GM21825 (cell line): ENCODE data around the gene KDM4C.
"Not testable (repeated sequence)": the region's sequence is repeated elsewhere in the genome, so short reads cannot be mapped to it uniquely, and the experiment has no call there.

Source experiments
- ATAC-seq: cut with Tn5 transposase; IDR thresholded peaks from one replicate; pipeline ENCODE4 v1.9.1; 2021; ENCODE audit warnings: mild to moderate bottlenecking, moderate library complexity; ENCODE audit not compliant: unreplicated experiment

KDM4C gene

GRCh38 chr9:7153566-7153965 lies 395.8 kb downstream of the KDM4C start:
- no peak for ATAC-seq

- no peak for ATAC-seq
Measured at GRCh38 chr9:7154003-7154619, 396.3 kb downstream of the KDM4C start.

DNA sequence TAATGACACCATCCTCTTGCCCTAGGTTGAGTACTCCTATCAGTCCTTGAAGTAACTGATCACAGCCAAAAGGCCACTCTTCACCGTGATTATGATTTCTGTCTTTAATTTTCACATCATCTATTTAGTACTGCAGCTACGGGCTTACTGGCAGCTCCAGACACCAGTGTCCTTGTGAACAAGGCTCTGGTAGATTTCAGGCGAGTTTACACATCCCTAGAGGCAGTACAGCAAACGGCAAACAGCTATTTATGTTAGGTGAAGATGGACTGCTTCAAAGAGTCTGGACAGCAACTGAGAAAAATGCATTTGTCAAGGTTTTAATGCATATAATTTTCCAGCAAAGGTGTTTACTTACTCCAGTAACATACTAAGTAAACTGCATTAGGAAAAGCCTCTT lies 396.9 kb downstream of the KDM4C start:
- no peak for ATAC-seq

GRCh38 chr9:7161469-7161868 lies 403.7 kb downstream of the KDM4C start:
- no peak for ATAC-seq

DNA sequence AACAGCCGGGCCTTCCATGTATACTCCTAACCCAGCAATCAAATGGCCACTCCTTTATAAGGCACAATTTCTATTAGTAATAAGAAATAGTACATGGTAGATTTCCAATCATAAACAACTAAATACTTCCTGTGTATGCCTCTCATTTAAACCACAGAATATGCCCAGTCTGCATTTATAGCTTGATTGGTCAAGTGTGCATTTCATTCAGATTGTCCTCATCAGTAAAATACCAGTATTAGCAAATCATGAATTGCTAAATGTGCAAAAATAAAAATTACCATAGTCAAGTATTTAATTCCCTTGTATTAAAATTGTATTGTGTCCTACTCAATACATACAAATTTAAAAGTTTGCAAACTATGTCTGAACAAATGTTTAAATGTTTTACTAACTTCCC lies 406.2 kb downstream of the KDM4C start:
- ATAC-seq: no peak

DNA sequence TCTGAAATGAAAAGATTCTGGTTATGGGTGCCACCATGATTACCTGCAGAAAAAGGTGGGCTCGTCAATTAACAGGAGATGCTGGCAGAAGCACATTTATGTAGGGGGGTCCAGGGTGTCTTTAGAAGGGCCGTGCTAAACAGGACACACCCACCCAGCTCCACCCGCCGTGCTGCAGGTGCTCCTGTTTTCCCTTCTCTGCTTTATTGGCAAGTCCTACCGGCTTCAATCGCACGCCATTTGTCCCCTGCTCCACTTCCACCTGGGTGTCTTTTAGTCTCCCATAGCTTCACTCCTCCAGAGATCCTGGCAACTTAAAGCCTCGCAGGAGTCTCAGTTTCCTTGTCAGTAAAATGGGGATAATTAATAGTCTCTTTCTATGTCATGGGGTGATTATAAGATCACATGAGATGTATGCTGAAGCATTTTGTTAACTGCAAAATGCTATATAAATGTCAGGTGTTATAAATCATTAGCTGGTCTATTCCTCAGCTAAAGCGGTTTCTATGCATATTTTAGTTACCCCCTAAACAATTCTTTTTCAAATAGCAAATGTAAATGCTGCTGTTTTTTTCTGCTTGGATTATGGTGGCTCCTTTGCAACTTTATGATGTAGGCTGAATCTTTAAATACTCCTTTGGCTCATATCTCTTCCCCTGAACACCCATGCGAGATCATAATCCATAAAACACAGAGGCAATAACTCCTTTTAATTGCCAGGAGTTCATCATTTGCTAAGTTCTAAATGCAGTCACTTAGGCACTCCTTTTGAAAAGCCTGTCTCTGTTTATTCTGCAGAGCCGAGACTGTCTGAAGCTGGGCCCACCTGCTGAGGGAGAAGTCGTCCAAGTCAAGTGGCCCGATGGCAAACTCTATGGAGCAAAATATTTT lies 406.9 kb downstream of the KDM4C start:
- no peak for ATAC-seq

DNA sequence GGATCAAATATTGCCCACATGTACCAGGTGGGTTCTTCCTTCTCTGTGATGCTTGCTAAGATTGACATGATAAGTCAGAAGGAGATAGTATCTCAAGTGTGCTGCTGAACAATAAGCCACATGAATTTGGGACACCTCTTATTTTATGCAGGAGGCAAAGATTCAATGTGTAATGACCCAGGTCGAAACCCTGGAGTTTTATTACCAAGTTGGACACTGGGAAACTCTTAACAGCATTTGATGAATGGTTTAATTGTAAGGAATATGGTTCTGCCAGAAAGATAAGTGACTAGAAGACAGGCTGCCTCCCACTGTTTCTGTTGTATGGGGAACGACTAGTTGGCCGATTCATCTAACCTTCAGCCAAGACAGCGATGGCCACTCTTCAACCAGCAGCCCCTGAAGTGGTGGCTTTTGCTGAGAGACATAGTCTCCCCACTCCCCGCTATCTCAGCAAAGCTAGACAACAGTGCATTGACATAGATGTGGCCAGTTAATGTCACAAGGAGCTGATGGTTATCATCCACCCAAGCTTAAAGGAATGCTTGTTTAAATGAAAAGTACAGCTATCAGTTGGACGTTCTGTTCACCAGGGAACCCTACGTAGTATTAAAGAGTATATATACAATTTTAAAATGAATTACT lies 407.7 kb downstream of the KDM4C start:
- no peak for ATAC-seq

DNA sequence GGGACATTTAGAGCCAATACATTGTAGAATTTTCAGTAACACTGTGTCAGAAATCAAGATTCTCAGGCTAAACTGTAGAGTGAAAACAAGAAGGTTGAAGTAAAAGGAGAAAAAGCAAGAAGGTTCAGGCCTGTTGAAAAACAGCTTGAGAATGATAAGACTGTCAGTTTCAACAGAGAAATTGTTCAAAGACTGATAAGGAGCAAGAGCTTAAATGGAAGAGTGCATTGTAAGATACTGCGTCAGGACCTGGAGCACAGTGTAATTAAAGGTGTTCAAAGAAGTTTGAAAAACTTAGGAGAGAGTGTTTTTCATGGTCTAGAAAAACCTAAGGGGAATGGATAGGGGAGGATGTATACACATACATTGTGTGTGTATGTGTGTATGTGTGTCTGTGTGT lies 408.3 kb downstream of the KDM4C start:
- no peak for ATAC-seq

DNA sequence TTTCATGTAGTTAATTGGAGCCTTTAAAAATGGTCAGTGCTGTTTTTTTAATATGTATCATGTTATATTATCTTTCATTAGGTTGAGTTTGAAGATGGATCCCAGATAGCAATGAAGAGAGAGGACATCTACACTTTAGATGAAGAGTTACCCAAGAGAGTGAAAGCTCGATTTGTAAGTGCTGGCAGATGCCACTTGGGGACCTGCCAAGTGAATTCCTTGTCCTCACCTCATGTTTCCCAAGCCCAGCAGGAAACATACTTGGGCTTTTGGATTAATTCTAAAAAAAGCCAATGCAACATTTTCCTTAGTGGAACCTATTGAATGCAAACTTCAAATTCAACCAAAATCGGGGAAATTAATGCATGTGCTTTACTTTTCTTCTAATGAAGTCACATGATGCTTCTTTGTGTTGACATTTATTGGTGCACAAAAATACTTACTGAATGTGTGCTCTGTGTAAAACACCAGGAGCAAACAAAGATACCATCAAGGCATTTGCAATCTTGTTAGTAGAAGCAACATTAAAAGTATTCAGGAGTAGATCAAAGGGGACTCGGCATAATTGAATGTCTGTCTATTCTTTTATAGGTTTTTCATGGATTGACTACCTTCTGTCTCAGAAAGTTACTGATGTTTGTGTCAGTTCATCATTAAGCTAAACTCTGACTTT lies 412.1 kb downstream of the KDM4C start:
- no peak for ATAC-seq

- ATAC-seq: no peak
Measured at GRCh38 chr9:7171396-7172153, 413.8 kb downstream of the KDM4C start.

- ATAC-seq: no peak
Measured at GRCh38 chr9:7172154-7173115, 414.7 kb downstream of the KDM4C start.

DNA sequence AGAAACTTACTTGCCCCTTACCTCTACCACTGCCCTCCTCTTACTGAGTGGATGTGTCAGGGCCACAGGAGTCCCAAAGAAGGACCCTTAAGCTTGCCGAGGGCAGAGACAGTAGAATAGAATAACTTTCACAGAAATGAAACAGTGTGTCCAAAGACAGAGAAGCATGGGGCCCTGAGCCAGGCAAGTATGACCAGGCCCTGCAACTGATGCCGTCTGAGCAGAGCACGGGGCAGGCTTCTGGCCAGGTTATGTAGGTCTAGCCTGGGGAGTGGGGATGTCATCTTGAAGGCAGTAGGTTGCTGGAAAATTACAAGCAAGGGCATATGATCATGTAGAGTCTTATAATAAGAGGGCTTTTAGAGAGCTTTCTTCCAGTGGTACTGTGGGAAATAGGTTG lies 415.4 kb downstream of the KDM4C start:
- ATAC-seq: no peak

DNA sequence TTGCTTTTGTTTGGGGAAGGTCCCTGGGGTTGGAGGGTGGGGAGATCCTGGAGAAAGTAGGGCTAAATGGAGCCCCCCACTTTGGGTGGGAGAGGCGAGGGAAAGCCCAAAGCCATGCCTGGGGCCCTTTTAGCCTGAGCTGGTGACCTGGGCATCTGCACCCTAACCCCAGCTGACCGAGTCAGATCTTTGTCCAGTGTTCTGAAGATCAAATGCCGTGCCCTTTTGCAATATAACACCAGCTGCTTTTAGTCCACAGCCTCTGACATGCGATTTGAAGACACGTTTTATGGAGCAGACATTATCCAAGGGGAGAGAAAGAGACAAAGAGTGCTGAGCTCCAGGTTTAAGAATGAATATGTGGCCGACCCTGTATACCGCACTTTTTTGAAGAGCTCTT lies 416.5 kb downstream of the KDM4C start:
- ATAC-seq: no peak

- no peak for ATAC-seq
Measured at GRCh38 chr9:7174884-7175283, 417.1 kb downstream of the KDM4C start.

DNA sequence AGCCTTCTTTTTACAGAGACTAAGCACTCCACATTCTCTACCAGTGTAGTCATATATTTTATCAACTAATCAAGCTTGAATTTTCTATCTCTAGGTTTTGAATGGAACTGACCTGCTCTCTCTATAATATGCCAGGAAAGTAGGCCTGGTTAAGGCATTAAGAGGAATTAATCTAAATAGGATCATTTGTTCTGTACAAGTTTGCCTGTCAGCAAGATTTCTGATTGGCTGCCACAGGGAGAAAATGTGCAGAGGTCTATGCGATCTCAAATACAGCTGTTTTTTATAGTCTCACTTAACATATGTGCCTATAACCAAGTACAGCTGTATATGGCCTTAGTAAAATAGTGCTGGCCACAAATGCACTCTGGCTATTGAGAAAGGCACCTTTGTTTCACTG lies 418.8 kb downstream of the KDM4C start:
- ATAC-seq: no peak

DNA sequence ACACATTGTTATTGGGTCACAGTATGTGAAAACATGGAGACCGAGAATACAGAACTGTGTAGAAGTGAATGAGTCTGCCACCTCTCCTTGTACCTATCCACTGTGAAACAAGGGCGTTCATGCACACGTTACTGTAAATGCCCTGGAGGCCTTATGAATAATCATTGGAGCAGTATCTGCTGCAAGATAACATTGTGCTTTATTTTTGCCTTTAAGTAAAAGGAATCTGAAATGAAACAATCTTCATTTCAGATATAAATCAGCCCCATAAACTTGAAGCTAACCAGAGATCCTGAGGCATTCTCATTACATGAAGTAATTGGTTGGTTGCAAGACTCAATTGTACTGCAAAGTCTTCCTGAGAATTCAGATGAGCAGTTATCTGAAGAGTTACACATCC lies 419.6 kb downstream of the KDM4C start:
- no peak for ATAC-seq

GRCh38 chr9:7178729-7179128 lies 421.0 kb downstream of the KDM4C start:
- ATAC-seq: no peak

DNA sequence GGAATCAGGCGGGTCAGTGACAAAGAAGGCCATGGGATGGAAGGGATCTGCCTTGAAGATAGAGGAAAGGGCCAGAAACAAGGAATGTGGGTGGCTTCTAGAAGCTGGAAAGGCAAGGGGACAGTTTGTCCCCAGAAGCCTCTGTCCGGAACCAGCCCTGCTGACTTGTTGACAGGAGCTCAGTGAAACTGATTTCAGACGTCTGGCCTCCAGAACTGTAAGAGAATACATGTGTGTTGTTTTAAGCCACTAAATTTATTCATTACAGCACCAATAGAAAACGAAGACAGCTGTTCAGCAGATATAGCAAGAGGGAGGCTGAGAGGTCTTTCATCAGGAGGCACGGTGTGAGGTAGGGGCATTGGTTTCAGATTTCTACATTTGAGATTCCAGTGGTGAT lies 422.5 kb downstream of the KDM4C start:
- no peak for ATAC-seq

DNA sequence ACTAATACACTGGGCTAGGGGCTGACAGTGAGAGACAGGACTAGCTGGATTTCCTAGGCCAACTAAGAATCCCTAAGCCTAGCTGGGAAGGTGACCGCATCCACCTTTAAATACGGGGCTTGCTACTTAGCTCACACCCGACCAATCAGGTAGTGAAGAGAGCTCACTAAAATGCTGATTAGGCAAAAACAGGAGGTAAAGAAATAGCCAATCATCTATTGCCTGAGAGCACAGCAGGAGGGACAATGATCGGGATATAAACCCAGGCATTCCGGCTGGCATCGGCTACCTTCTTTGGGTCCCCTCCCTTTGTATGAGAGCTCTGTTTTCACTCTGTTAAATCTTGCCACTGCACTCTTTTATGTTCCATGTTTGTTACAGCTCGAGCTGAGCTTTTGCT lies 425.4 kb downstream of the KDM4C start:
- not testable (repeated sequence) for ATAC-seq

GRCh38 chr9:7185612-7186011 lies 427.8 kb downstream of the KDM4C start:
- ATAC-seq: no peak
